Mesenchymal stem cell (in vitro differentiated cells and primary cell): ENCODE data around the gene PHF2.

Source experiments
- DNase-seq: peaks from one replicate; pipeline ENCODE4 v3.0.0-alpha.2; 2013
- H2AFZ ChIP-seq: one replicate; pipeline ENCODE4 v1.6.1; 2013; ENCODE audit warnings: low read depth, mild to moderate bottlenecking, control low read depth, inconsistent platforms, low read length, moderate library complexity
- H2AK5ac ChIP-seq: 2 replicates; pipeline ENCODE4 v1.6.1; 2013; ENCODE audit warnings: low read length, moderate library complexity, mild to moderate bottlenecking, inconsistent platforms; ENCODE audit not compliant: severe bottlenecking
- H2BK120ac ChIP-seq: one replicate; pipeline ENCODE4 v1.6.1; 2013; ENCODE audit warnings: low read depth, mild to moderate bottlenecking, inconsistent platforms, low read length, moderate library complexity
- H2BK12ac ChIP-seq, 2 experiments: one replicate each; pipeline ENCODE4 v1.6.1; 2013; ENCODE audit warnings: inconsistent platforms in 2 of 2, low read length in 2 of 2, mild to moderate bottlenecking in 2 of 2, moderate library complexity in 2 of 2, control low read depth in 1 of 2
- H2BK15ac ChIP-seq: one replicate; pipeline ENCODE4 v1.6.1; 2013; ENCODE audit warnings: mild to moderate bottlenecking, low read depth, inconsistent platforms; ENCODE audit not compliant: poor library complexity, severe bottlenecking
- H2BK5ac ChIP-seq: 2 replicates; pipeline ENCODE4 v1.6.1; 2013; ENCODE audit warnings: low read depth, mild to moderate bottlenecking, low read length, control low read depth, inconsistent platforms; ENCODE audit not compliant: poor library complexity, severe bottlenecking
- H3K14ac ChIP-seq, 2 experiments: one replicate each; pipeline ENCODE4 v1.6.1; 2013; ENCODE audit warnings: inconsistent platforms in 2 of 2, low read length in 2 of 2, control low read depth in 1 of 2, mild to moderate bottlenecking in 1 of 2, moderate library complexity in 1 of 2
- H3K18ac ChIP-seq, 2 experiments: one replicate each; pipeline ENCODE4 v1.6.1; 2013; ENCODE audit warnings: inconsistent platforms in 2 of 2, low read length in 2 of 2, control low read depth in 1 of 2, low read depth in 1 of 2, mild to moderate bottlenecking in 1 of 2
- H3K23ac ChIP-seq, 2 experiments: one replicate each; pipeline ENCODE4 v1.6.1; 2013; ENCODE audit warnings: inconsistent platforms in 2 of 2, low read length in 2 of 2, mild to moderate bottlenecking in 2 of 2, moderate library complexity in 2 of 2, control low read depth in 1 of 2
- H3K27ac ChIP-seq: 2 replicates; pipeline ENCODE4 v1.5.1; 2013; ENCODE audit warnings: mild to moderate bottlenecking, moderate library complexity, low read length, control low read depth, inconsistent platforms; ENCODE audit not compliant: poor library complexity, severe bottlenecking
- H3K27me3 ChIP-seq, 2 experiments: 2 replicates each; pipeline versions ENCODE4 v1.6.1 to v1.7.0; 2013; ENCODE audit warnings: low read length in 2 of 2, mild to moderate bottlenecking in 2 of 2, moderate library complexity in 2 of 2, control low read depth in 1 of 2, inconsistent platforms in 1 of 2; ENCODE audit not compliant: control insufficient read depth in 1 of 2, insufficient read depth in 1 of 2
- H3K36me3 ChIP-seq, 2 experiments: 2 replicates each; pipeline versions ENCODE4 v1.6.1 to v1.7.0; 2013; ENCODE audit warnings: low read length in 2 of 2, control low read depth in 1 of 2, inconsistent platforms in 1 of 2, low read depth in 1 of 2, mild to moderate bottlenecking in 1 of 2; ENCODE audit not compliant: insufficient read depth in 2 of 2, control insufficient read depth in 1 of 2
- H3K4ac ChIP-seq, 2 experiments: one replicate each; pipeline ENCODE4 v1.6.1; 2013; ENCODE audit warnings: inconsistent platforms in 2 of 2, low read length in 2 of 2, mild to moderate bottlenecking in 2 of 2, moderate library complexity in 2 of 2, control low read depth in 1 of 2, low read depth in 1 of 2
- H3K4me1 ChIP-seq: 2 replicates; pipeline ENCODE4 v1.6.1; 2013; ENCODE audit warnings: low read depth, low read length, control low read depth; ENCODE audit not compliant: control insufficient read depth, insufficient read depth
- H3K4me2 ChIP-seq: 2 replicates; pipeline ENCODE4 v1.6.1; 2013; ENCODE audit warnings: low read length, mild to moderate bottlenecking, inconsistent platforms; ENCODE audit not compliant: poor library complexity, severe bottlenecking
- H3K4me3 ChIP-seq, 2 experiments: 2 replicates each; pipeline versions ENCODE4 v1.5.1 to v1.7.0; 2013; ENCODE audit warnings: low read length in 2 of 2, mild to moderate bottlenecking in 2 of 2, control low read depth in 1 of 2, low read depth in 1 of 2; ENCODE audit not compliant: insufficient read depth in 1 of 2
- H3K79me1 ChIP-seq: replicated peaks from 2 replicates; pipeline ENCODE4 v1.6.1; 2013; ENCODE audit warnings: mild to moderate bottlenecking, control low read depth, low read length, inconsistent platforms; ENCODE audit not compliant: poor library complexity, severe bottlenecking
- H3K9ac ChIP-seq: 2 replicates; pipeline ENCODE4 v1.7.0; 2013; ENCODE audit warnings: mild to moderate bottlenecking, low read length, moderate library complexity
- H3K9me3 ChIP-seq: 2 replicates; pipeline ENCODE4 v1.7.0; 2013; ENCODE audit warnings: mild to moderate bottlenecking, low read length; ENCODE audit not compliant: control insufficient read depth
- H4K8ac ChIP-seq: one replicate; pipeline ENCODE4 v1.6.1; 2013; ENCODE audit warnings: inconsistent platforms, mild to moderate bottlenecking, low read length, moderate library complexity
- H4K91ac ChIP-seq: one replicate; pipeline ENCODE4 v1.6.1; 2013; ENCODE audit warnings: mild to moderate bottlenecking, low read length, inconsistent platforms
- WGBS: methylation state at CpG from one replicate; pipeline ENCODE4 v1.1.7; 2013; ENCODE audit warnings: mixed read lengths; 5-methylcytosine and 5-hydroxymethylcytosine counted together

Gene PHF2

GRCh38 chr9:93612052-93612795 is 35.8 kb downstream of the PHF2 start:
- Histone ChIP-seq H2BK12ac (no peak overlapping the region), H2AFZ (no peak overlapping the region), H4K91ac (no peak overlapping the region), H3K27ac (no peak overlapping the region), H3K4me1 (peaks cover 2% of the 10 kb centered on the region), H3K9ac (no peak overlapping the region), H2BK120ac (no peak overlapping the region), H3K18ac (no peak overlapping the region), H3K4me3 (no peak overlapping the region), H3K9me3 (peaks cover 20% of the 10 kb centered on the region), H2AK5ac (no peak overlapping the region), H3K79me1 (peaks cover 36% of the 10 kb centered on the region), H3K4ac (no peak overlapping the region), H2BK15ac (no peak overlapping the region), H3K27me3 (no peaks in the 10 kb centered on the region), H3K23ac (no peak overlapping the region), H3K14ac (no peak overlapping the region), H2BK5ac (no peak overlapping the region), H3K36me3 (no peaks in the 10 kb centered on the region), H4K8ac (no peak overlapping the region), H3K4me2 (no peak overlapping the region)
- no peak for DNase-seq
- WGBS, result 100% methylated on average over 1 of the region's 2 CpGs

GRCh38 chr9:93612796-93613154 is 36.4 kb downstream of the PHF2 start:
- H2BK120ac ChIP-seq, result no peak overlapping the region
- WGBS, result 90% methylated on average over 5 of the region's 5 CpGs
- no peak overlapping the region for H3K14ac ChIP-seq
- H3K4me1 ChIP-seq, result peaks cover 2% of the 10 kb centered on the region
- H3K4me3 ChIP-seq, result no peak overlapping the region
- H2BK12ac ChIP-seq, result no peak overlapping the region
- H3K4ac ChIP-seq, result no peak overlapping the region
- H4K91ac ChIP-seq, result no peak overlapping the region
- H3K18ac ChIP-seq, result no peak overlapping the region
- no peak overlapping the region for H3K9ac ChIP-seq
- H2AFZ ChIP-seq, result no peak overlapping the region
- no peak for DNase-seq
- H3K36me3 ChIP-seq, result no peaks in the 10 kb centered on the region
- H3K23ac ChIP-seq, result no peak overlapping the region
- H2BK15ac ChIP-seq, result no peak overlapping the region
- peaks cover 20% of the 10 kb centered on the region for H3K9me3 ChIP-seq
- H4K8ac ChIP-seq, result no peak overlapping the region
- H2AK5ac ChIP-seq, result no peak overlapping the region
- H3K4me2 ChIP-seq, result no peak overlapping the region
- no peaks in the 10 kb centered on the region for H3K27me3 ChIP-seq
- H2BK5ac ChIP-seq, result no peak overlapping the region
- peaks cover 36% of the 10 kb centered on the region for H3K79me1 ChIP-seq
- H3K27ac ChIP-seq, result no peak overlapping the region

DNA sequence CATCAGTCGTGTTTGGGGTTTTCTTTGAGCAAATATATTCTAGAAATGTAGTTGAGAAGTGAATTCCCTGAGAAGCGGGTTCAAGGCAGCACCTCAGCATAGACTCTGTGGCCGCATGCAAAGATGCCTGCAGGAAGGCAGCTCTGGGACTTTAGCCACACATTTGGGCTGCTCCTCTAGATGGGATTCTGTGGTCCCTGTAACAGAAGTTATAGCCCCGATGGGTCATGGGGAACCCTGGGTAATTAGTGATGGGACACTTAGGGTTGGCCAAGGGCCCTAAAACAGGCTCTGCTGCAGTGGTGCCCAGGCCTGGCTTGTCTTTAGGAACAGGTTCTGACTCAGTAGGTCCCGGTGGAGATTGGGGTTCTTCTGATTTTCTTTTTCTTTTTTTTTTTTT is 36.8 kb downstream of the PHF2 start:
- Histone ChIP-seq H3K27ac (no peak overlapping the region), H3K4me3 (no peak overlapping the region), H3K23ac (no peak overlapping the region), H2AFZ (no peak overlapping the region), H3K27me3 (no peaks in the 10 kb centered on the region), H3K4me1 (peaks cover 2% of the 10 kb centered on the region), H3K9ac (no peak overlapping the region), H2BK15ac (no peak overlapping the region), H2AK5ac (no peak overlapping the region), H2BK12ac (no peak overlapping the region), H3K18ac (no peak overlapping the region), H3K36me3 (peaks cover 2 to 4% of the 10 kb centered on the region in 2 experiments), H3K4me2 (no peak overlapping the region), H3K79me1 (peaks cover 37% of the 10 kb centered on the region), H3K14ac (no peak overlapping the region), H3K9me3 (peaks cover 17% of the 10 kb centered on the region), H4K8ac (peak overlapping the region; percentile 45), H3K4ac (no peak overlapping the region), H4K91ac (no peak overlapping the region), H2BK5ac (no peak overlapping the region), H2BK120ac (no peak overlapping the region)
- DNase-seq, result no peak
- WGBS, result 87% methylated on average over 4 of the region's 5 CpGs

- H2AFZ ChIP-seq, result no peak overlapping the region
- no peak overlapping the region for H3K18ac ChIP-seq
- H3K4me3 ChIP-seq, result peak overlapping the region in 1 of 2 experiments; percentile 4
- no peak overlapping the region for H3K27ac ChIP-seq
- H4K8ac ChIP-seq, result no peak overlapping the region
- no peak overlapping the region for H2AK5ac ChIP-seq
- H3K14ac ChIP-seq, result peak overlapping the region in 1 of 2 experiments; percentile 41
- WGBS, result 29% methylated on average over 2 of the region's 3 CpGs
- peaks cover 17% of the 10 kb centered on the region for H3K9me3 ChIP-seq
- H3K27me3 ChIP-seq, result no peaks in the 10 kb centered on the region
- H3K4me1 ChIP-seq, result peaks cover 2% of the 10 kb centered on the region
- no peak overlapping the region for H4K91ac ChIP-seq
- no peak overlapping the region for H2BK120ac ChIP-seq
- H2BK15ac ChIP-seq, result no peak overlapping the region
- H3K9ac ChIP-seq, result no peak overlapping the region
- H2BK5ac ChIP-seq, result no peak overlapping the region
- DNase-seq, result no peak
- no peak overlapping the region for H3K4me2 ChIP-seq
- H3K23ac ChIP-seq, result no peak overlapping the region
- H3K79me1 ChIP-seq, result peaks cover 41% of the 10 kb centered on the region
- H3K4ac ChIP-seq, result no peak overlapping the region
- H2BK12ac ChIP-seq, result no peak overlapping the region
- peaks cover 4 to 6% of the 10 kb centered on the region in 2 experiments for H3K36me3 ChIP-seq
Measured at GRCh38 chr9:93613791-93614190, 37.4 kb downstream of the PHF2 start.
